Measurements from ENCODE around the gene CCDC121.

Gene CCDC121

DNA sequence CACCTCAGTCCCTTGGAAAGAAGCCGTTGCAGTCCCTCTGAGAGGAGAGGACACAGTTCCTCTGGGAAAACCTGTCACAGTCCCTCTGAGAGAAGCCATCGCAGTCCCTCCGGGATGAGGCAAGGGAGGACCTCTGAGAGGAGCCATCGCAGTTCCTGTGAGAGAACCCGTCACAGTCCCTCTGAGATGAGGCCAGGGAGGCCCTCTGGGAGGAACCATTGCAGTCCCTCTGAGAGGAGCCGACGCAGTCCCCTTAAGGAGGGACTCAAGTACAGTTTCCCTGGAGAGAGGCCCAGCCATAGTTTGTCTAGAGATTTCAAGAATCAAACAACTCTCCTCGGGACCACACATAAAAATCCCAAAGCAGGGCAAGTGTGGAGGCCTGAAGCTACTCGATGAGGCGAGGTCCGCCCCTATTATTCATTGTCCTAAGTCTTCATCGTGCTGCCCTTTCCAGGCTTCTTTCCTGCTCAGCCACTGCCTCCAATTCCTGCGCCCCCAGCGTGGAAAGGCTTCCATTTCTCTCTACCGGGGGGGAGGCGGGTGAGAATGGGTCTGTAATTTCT is 46.6 kb downstream of the CCDC121 start:
- no peak for TF ChIP-seq RARB (CRISPR knock-in tag; IDR thresholded peaks at IDR 0.05)
- 0 out of 2 replicates have a peak, but pooled peaks have one; percentile 5 for TF ChIP-seq BACH2 (CRISPR knock-in tag; IDR thresholded peaks at IDR 0.05; ENCODE audit: borderline replicate concordance)
- no peak; the same call in 2 of the 3 replicates for ATAC-seq

DNA sequence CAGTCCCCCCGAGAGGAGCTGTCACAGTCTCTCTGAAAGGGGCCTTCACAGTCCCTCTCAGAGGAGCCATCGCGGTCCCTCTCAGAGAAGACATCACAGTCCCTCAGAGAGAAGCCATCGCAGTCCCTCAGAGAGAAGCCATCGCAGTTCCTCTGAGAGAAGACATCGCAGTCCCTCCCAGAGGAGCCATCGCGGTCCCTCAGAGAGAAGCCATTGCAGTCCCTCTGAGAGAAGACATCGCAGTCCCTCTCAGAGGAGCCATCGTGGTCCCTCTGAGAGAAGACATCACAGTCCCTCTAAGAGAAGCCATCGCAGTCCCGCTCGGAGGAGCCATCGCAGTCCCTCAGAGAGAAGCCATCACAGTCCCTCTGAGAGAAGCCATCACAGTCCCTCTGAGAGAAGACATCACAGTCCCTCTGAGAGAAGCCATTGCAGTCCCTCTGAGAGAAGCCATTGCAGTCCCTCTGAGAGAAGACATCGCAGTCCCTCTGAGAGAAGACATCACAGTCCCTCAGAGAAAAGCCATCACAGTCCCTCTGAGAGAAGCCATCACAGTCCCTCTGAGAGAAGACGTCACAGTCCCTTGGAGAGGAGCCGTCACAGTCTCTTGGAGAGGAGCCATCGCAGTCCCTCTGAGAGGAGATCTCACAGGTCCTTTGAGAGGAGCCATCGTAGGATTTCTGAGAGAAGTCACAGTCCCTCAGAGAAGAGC is 47.2 kb downstream of the CCDC121 start:
- ATAC-seq = no peak
- TF ChIP-seq ZC3H10 (CRISPR knock-in tag; IDR thresholded peaks at IDR 0.05) (no peak), ZFP3 (CRISPR knock-in tag; IDR thresholded peaks at IDR 0.05) (no peak), CSDC2 (CRISPR knock-in tag; IDR thresholded peaks at IDR 0.05) (no peak), GLIS3 (CRISPR knock-in tag; IDR thresholded peaks at IDR 0.05) (no peak), ESRRG (CRISPR knock-in tag; IDR thresholded peaks at IDR 0.05) (no peak), RARB (CRISPR knock-in tag; IDR thresholded peaks at IDR 0.05) (no peak), OSR1 (CRISPR knock-in tag; IDR thresholded peaks at IDR 0.05) (no peak)
- TF ChIP-seq, protein P1, sequence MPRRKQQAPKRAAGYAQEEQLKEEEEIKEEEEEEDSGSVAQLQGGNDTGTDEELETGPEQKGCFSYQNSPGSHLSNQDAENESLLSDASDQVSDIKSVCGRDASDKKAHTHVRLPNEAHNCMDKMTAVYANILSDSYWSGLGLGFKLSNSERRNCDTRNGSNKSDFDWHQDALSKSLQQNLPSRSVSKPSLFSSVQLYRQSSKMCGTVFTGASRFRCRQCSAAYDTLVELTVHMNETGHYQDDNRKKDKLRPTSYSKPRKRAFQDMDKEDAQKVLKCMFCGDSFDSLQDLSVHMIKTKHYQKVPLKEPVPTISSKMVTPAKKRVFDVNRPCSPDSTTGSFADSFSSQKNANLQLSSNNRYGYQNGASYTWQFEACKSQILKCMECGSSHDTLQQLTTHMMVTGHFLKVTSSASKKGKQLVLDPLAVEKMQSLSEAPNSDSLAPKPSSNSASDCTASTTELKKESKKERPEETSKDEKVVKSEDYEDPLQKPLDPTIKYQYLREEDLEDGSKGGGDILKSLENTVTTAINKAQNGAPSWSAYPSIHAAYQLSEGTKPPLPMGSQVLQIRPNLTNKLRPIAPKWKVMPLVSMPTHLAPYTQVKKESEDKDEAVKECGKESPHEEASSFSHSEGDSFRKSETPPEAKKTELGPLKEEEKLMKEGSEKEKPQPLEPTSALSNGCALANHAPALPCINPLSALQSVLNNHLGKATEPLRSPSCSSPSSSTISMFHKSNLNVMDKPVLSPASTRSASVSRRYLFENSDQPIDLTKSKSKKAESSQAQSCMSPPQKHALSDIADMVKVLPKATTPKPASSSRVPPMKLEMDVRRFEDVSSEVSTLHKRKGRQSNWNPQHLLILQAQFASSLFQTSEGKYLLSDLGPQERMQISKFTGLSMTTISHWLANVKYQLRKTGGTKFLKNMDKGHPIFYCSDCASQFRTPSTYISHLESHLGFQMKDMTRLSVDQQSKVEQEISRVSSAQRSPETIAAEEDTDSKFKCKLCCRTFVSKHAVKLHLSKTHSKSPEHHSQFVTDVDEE (CRISPR knock-in tag; IDR thresholded peaks at IDR 0.05) = no peak
- TF ChIP-seq, protein P2, sequence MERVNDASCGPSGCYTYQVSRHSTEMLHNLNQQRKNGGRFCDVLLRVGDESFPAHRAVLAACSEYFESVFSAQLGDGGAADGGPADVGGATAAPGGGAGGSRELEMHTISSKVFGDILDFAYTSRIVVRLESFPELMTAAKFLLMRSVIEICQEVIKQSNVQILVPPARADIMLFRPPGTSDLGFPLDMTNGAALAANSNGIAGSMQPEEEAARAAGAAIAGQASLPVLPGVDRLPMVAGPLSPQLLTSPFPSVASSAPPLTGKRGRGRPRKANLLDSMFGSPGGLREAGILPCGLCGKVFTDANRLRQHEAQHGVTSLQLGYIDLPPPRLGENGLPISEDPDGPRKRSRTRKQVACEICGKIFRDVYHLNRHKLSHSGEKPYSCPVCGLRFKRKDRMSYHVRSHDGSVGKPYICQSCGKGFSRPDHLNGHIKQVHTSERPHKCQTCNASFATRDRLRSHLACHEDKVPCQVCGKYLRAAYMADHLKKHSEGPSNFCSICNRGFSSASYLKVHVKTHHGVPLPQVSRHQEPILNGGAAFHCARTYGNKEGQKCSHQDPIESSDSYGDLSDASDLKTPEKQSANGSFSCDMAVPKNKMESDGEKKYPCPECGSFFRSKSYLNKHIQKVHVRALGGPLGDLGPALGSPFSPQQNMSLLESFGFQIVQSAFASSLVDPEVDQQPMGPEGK (CRISPR knock-in tag; IDR thresholded peaks at IDR 0.05; ENCODE audit: borderline replicate concordance) = no peak
- TF ChIP-seq, protein P3, sequence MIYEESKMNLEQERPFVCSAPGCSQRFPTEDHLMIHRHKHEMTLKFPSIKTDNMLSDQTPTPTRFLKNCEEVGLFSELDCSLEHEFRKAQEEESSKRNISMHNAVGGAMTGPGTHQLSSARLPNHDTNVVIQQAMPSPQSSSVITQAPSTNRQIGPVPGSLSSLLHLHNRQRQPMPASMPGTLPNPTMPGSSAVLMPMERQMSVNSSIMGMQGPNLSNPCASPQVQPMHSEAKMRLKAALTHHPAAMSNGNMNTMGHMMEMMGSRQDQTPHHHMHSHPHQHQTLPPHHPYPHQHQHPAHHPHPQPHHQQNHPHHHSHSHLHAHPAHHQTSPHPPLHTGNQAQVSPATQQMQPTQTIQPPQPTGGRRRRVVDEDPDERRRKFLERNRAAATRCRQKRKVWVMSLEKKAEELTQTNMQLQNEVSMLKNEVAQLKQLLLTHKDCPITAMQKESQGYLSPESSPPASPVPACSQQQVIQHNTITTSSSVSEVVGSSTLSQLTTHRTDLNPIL (CRISPR knock-in tag; IDR thresholded peaks at IDR 0.05; ENCODE audit: low read depth) = no peak

Data from SK-N-SH treated with all-trans-retinoic acid at 6 μM for 48 hours (cell line).